ENCODE measurements around the gene ADCY5.

The ADCY5 gene

GRCh38 chr3:123331651-123332050 is 117.2 kb downstream of the ADCY5 start:
- TF ChIP-seq CTCF (conservative IDR thresholded peaks at IDR 0.05; ENCODE audit: control insufficient read depth, insufficient read depth, low read depth, low read length): no peak
- DNase-seq (ENCODE audit: low read depth): no peak
- H3K4me3 ChIP-seq (ENCODE audit: control insufficient read depth, low read depth, low read length): no peak overlapping the region

- TF ChIP-seq CTCF (conservative IDR thresholded peaks at IDR 0.05; ENCODE audit: control insufficient read depth, insufficient read depth, low read depth, low read length): no peak
- H3K4me3 ChIP-seq (ENCODE audit: control insufficient read depth, low read depth, low read length): no peak overlapping the region
- no peak for DNase-seq (ENCODE audit: low read depth)
Measured at GRCh38 chr3:123331006-123331405, 117.9 kb downstream of the ADCY5 start.

- TF ChIP-seq CTCF (conservative IDR thresholded peaks at IDR 0.05; ENCODE audit: control insufficient read depth, insufficient read depth, low read depth, low read length): no peak
- DNase-seq (ENCODE audit: low read depth): no peak
Measured at GRCh38 chr3:123330441-123330991, 118.4 kb downstream of the ADCY5 start.

GRCh38 chr3:123329636-123330340 is 119.1 kb downstream of the ADCY5 start:
- DNase-seq (ENCODE audit: low read depth): no peak
- no peak overlapping the region for H3K4me3 ChIP-seq (ENCODE audit: control insufficient read depth, low read depth, low read length)
- TF ChIP-seq CTCF (conservative IDR thresholded peaks at IDR 0.05; ENCODE audit: control insufficient read depth, insufficient read depth, low read depth, low read length): no peak

More at GRCh38 chr3:123330441-123330991, 118.4 kb downstream of the ADCY5 start:
- H3K4me3 ChIP-seq (ENCODE audit: control insufficient read depth, low read depth, low read length): no peak overlapping the region

GRCh38 chr3:123328851-123329635 is 119.8 kb downstream of the ADCY5 start:
- H3K4me3 ChIP-seq (ENCODE audit: control insufficient read depth, low read depth, low read length): no peak overlapping the region
- TF ChIP-seq CTCF (conservative IDR thresholded peaks at IDR 0.05; ENCODE audit: control insufficient read depth, insufficient read depth, low read depth, low read length): peak; percentile 85
- DNase-seq (ENCODE audit: low read depth): peak; percentile 46

- TF ChIP-seq CTCF (conservative IDR thresholded peaks at IDR 0.05; ENCODE audit: control insufficient read depth, insufficient read depth, low read depth, low read length): no peak
- DNase-seq (ENCODE audit: low read depth): no peak
- H3K4me3 ChIP-seq (ENCODE audit: control insufficient read depth, low read depth, low read length): no peak overlapping the region
Measured at GRCh38 chr3:123327956-123328850, 120.7 kb downstream of the ADCY5 start.

Data from fibroblast of mammary gland (primary cell).